Measurements from ENCODE around the gene MYPN.
"Not testable (repeated sequence)": the region's sequence is repeated elsewhere in the genome, so short reads cannot be mapped to it uniquely, and the experiment has no call there.

The MYPN gene

DNA sequence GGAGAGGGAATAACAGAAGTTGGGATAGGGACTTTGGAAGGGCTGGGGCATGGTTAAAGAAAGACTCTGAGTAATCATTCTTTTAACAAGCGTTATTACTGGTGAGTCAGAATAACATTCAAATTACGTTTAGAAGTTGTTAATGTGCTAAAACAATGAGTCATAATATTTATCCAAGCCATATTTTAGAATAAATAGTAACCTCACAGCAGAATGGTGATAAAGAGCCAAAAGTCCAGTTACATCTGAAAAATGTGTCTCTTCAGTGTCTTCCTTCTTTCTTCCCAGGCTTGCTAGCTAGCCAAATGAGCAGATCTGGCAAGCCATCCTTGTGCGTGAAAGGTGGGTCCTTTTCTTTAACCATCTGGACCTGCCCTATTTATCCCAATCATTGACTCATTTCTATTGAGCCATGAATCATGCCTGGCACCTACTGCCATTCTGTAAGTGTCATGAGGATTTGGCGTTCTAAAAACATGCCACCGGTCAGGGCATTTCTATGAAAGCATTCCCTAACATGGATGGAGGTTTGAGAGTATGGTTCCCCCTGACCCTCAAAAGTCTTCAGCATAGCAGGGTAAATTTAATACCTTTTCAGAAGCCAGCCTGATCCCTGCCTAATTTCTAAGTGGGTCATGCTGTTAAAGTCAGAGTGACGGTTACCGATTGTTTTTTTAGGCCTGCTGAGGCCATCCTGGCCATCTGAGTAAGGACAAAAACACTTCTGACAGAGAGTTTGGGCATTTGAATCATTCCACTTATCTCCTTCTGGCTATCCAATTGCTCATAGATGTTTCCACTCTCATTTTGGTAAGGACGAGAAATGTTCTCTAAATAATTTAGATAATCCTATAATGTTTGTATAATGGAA is 26.9 kb downstream of the MYPN start:
- DNase-seq, result peak; percentile 25

DNA sequence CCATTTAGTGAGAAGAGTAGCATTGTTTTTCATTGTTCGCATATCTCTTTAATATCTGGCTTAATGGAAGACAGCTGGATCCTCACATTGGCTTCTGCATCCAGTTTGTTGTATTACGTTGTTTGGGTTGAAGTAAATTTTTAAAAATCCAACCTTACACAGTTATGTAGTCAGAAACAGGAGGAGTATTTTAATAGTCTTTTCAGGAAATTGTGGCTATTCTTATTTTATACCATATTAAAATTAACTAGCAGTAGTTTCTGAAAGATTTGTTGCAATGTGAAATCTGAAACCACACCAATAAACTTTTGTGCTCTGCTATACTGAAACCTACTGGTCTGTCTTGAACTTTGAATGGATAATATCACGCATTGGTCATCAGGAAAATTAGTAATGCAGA is 27.9 kb downstream of the MYPN start:
- DNase-seq, result no peak

DNA sequence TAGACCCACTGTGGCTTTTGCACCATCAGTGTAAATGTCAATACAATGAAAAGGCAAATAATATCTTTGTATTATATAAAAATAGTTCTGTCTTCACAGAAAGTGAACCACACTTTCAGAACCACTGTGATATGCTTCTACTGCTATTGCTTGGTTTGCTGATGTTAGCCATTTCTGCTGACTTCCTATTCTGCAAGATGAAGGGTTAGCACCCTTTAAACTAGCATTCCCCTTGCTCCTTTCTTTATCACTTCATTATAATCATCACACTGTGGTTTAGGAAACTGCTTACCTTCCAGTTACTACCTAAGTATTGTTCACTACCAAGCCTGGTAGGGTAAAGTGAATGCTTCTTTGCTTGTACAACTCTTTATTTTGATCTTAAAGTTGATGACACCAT is 29.2 kb downstream of the MYPN start:
- no peak for DNase-seq

DNA sequence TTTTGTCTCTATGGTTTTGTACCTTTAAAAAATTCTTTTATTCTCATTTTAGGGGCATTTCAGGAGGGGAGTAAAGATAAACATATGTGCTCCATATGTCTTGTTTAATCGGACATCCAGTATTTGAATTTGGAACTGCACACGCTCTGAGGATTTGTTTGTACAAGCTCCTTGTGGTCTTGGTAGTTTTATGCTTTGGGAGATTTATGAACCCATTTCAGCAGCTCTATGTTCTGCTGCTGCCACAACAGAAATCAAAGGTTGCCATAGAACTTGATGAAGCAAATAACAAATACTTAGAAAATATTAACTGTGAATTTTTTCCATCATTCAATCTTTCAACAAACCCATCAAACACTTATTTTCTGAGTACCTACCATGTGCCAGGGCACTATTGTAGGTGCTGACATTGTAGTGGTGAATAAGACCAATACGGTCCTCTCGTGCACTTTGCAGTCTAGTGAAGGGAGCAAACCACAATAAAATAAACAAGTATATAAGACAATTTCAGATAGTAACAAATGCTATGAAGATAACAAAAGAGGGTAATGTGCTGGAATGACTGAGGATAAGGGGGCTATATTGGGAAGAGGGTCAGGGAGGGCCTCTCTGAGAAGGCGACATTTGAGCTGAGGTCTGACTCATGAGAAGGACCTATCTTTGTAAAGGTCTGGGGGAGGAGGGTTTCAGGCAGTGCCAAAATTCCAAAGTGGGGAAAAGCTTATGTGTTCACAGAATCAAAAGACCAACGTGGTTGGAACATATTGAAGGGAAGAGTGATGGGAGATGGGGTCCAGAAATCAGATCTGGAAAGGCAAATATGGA is 30.4 kb downstream of the MYPN start:
- DNase-seq, result no peak

DNA sequence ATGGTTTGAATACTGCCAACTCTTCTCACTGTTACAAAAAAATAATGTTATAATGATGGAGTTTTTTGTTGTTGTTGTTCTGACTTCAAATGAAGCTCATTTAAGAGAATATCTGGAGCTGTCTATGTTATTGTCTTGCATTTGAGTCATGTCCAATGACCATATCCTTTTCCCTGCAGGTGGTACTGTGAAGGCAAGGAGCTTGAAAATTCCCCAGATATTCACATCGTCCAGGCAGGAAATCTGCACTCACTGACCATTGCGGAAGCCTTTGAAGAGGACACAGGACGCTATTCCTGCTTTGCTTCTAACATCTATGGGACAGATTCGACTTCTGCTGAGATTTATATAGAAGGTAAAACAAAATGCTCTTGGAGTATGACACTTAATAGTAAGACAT is 33.5 kb downstream of the MYPN start:
- DNase-seq, result no peak

DNA sequence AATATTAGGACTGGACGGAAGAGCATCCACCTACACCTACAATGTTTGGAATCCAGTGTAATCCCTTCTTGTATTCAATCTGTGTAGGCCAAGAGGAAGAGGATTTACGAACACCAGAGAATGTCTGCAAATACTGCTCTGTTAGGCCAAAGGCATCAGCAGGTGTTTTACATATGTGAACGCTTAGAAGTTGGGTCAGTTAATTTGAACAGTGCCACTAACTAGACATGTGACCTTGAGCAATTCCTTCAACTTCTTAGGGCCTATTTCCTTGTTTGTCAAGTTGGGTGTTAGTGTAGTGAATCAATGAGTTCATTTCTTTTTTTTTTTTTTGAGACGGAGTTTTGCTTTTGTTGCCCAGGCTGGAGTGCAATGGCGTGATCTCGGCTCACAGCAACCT is 35.4 kb downstream of the MYPN start:
- no peak for DNase-seq

DNA sequence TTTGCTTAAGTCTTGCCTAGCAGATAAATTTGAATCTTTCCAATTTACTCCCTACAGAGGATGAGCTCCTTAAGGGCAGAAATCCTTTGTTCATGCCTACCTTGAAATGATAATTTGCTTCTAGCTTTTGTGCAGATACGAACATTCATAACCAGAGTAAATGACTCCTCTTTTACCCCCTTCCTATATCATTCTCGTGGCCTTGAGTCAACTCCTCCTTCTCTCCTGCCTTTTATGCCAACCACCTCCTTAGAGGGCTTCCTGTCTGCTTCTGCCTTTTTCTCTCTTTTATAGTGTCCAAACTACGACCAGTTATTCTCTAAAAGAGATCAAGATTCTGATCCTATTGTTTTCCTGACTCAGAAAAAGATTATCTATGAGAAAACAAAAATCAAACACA is 36.4 kb downstream of the MYPN start:
- DNase-seq, result no peak

DNA sequence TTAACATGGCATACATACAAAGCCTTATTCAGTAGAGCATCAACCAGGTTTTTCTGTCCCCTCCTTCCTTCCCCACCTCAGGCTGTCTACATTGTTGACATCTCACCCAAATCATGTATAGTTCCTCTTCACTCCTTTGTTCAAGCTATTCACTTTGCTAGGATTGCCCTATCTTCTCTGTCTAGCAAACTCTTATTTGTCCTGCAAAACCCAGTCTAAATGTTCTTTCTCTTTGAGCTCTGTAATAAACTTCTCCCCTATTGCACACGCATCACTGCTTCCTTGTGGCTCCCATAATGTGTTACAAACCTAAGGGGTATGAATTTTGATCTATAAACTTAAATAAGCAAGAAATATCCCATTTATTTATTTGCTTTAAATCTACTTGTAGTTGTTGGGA is 36.8 kb downstream of the MYPN start:
- DNase-seq, result no peak

DNA sequence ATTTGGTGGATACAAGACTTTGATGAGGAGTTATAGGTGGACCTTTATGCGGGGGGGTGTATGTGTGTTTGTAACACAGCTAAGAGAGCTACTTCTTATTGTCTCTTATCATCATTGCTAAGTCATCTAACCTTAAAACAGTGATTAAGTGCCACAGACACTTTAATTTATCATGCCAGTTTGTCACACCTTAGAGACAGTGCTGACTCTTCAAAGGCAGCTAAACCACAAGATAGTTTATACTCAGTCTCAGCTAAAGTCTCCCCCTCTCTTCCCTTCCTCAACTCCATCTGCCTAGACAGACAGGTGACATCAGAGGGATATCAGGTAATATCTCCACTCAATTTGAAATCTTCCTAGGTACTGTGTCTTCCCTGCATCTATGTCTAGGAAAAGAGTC is 42.2 kb downstream of the MYPN start:
- DNase-seq, result no peak

DNA sequence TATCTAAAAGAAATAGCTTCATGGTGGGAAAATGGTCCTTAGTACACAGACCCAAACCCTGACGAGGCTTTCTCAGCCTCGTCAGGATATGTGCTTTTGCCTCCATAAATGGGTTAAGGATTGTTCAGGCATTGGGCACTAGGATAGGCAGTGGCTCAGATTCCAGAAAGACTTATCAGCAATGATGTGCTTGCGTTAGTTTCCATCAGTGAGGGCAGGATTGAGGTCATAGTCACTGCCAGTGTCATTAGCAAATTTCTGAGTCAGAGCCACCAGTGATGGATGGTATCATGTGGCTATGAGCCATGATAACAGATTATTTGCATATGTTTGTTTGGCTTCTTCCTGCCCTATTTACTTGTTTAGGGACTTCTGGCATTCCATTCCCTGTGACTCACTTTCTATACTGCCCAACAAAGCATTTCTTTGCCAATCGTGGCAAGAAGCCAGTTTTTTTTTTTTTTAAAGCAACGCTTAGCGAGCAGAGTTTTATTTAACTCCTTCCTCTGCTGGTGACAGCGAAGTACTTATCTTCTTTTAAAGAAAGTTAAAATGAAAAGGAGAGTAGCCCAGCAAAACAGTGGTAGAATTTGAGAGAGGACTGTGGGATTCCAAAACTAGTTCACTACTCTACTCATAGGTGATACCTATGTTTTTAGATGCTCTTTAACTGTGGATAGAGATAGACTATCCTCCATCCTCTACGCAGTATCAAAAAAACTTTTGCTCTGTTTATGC is 44.4 kb downstream of the MYPN start:
- DNase-seq, result peak; percentile 22

DNA sequence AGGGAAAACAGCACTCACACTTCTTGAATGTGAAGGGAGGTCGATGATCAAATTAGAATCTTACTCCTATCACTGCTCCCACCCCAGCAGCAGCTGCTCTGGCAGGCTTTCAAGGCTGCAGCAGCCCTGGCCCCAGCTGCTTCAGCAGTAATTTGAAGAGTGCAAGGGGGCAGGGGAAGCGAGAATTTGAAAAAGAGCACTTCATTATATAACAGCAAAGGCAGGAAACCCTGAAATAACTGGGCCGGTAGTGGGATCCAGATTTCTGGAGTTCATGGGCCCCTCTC is 44.9 kb downstream of the MYPN start:
- DNase-seq, result no peak

DNA sequence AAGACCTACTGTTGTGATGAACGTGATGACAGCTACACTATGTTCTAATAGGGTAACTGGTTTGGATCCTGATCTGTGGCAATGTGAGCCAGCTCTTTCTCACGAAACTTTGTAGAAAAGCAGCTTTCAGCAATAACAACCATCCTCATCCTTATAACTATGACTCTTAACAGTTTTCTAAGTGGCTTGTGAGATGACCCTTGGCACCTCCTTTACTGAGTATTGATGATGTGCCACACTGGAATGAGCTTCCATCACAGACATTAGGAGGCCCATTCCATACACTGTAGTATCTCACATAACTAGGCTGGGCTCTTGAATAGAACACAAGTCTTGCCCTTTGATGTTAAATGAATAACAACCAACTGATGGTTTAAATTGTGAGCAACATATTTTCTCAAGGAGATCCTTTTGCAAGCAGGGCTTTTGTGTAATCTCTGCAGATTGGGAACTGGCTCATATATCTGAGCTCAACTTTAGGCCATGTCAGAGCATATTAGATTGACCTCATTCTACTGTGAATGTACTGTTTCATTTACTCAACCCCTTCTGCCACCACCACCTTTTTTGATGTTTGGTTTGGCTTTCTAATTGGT is 46.4 kb downstream of the MYPN start:
- DNase-seq, result no peak

DNA sequence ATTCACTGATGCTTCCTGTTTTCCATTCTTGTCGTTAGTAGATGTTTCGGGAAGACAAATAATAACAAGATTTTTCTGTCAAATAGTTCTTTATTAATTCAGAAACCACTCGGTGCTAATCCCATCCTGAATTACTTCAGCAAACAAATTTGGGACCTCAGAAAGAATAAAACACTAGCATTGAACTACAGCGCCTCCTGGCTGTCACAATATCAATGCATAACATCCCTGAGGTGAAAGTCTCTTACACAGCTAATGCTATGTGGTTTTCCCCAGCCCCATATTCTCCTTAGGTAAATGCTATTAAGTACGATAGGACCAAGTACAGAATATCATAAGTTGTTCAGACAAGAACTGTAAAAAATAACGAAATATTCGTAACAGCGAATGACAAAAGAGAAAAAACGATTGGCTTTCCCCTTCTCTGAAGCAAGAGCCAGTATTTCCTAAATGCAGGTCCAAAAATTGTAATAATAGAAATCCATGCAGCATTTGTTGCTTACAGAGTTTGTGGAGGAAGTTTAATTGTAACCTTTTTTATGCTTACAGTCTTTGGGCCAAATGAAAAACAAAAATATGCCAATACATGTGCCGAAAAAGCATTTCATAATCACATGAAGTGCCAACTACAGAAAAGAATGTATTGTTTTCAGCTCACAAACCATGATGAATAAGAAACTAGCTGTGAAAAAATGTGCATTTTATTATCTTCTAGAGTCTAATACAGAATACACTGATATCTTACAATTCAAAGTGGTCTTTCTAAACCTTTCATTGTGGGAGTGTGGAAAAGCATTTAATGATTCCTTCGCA is 47.3 kb downstream of the MYPN start:
- peak; percentile 2 for DNase-seq

DNA sequence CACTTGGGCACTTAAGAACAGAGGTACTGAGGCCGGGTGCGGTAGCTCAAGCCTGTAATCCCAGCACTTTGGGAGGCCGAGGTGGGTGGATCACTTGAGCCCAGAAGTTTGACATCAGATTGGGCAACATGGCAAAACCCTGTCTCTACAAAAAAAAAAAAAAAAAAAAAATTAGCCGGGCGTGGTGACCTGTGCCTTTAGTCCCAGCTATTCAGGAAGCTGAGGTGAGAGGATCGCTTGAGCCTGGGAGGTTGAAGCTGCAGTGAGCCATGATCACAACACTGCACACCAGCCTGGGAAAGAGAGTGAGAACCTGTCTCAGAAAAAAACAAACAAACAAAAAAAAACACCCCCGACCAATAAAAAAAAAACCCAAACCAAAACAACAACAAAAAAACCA is 48.2 kb downstream of the MYPN start:
- DNase-seq, result not testable (repeated sequence)

DNA sequence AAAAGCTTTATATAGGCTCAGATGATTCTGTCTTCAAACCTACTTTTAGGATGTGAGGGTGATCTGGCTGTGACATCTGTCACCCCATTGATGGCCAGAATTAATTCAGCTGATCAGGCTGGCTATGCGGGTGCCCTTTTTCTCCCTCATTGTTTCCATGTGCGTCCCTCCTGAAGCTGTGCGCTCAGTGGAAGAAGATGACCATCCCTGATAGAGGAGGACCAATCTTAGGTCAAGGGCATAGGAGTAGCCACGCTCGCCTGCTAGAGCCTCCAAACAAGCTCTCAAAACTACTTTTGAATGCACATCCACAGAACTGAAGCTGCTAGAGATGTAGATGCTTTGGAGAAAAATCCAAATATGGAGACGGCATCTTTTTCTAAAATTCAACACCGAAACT is 48.7 kb downstream of the MYPN start:
- DNase-seq, result no peak

DNA sequence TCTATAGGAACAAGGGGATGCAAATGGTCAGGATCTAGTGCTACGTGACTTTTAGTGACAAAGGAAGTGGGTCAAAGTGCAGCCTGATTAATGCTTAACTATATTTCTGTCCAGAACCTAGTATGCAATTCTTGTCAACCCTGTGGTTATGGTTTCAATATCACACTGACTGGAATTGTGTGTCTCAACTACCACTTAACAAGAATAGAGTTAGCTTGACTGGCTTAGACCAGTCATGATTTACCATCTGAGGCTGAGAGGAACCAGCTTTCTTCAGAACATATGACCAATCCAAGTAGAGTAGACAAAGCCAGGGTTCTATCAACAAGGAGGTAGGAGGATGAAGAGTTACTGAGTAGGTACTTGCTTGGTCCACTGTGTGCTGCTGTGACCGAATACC is 54.4 kb downstream of the MYPN start:
- no peak for DNase-seq

DNA sequence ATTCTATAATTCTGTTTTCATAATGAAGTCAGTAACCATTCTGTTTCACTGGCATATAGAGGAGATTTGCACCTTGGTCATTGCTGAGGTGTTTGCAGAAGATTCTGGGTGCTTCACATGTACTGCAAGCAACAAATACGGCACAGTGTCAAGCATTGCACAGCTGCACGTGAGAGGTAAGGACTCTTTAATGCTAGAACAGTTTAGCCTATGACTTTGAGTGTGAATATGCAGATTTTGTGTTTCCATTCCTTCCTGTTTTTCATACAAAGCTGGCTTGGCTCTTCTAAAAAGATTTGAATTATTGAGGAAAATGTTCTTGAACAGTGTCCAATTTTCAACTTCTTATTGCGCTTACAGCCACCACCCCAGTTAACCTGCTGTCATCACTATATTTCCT is 56.4 kb downstream of the MYPN start:
- DNase-seq, result no peak

DNA sequence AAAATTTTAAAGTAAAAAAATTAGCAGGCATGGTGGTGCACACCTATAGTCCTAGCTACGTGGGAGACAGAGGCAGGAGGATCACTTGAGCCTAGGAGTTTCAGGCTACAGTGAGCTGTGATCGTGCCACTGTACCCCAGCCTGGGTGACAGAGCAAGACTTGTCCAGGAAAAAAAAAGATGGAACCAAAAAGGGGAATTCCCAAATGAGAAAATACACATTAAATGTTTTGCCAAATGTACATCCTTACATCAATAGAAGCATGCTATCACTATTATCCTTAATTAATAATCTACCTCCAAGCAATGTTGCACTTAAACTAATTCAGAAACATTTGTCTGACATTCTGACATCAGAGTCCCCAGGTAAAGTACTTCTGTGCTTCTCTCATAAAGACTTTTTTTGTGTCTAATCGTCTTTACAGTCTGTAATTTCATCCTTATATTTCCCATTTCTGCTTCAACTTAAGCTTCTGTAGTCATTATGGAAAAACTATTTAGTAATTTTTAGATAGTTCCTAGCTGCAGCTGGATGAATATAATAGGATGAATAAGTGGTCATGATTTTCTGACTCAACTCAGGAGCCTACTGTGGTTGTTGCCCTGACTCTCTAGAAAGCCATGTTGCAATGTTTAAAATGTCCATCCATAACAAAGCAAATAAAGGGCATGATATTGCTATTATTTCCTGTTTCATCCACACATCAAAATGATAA is 57.7 kb downstream of the MYPN start:
- no peak for DNase-seq

DNA sequence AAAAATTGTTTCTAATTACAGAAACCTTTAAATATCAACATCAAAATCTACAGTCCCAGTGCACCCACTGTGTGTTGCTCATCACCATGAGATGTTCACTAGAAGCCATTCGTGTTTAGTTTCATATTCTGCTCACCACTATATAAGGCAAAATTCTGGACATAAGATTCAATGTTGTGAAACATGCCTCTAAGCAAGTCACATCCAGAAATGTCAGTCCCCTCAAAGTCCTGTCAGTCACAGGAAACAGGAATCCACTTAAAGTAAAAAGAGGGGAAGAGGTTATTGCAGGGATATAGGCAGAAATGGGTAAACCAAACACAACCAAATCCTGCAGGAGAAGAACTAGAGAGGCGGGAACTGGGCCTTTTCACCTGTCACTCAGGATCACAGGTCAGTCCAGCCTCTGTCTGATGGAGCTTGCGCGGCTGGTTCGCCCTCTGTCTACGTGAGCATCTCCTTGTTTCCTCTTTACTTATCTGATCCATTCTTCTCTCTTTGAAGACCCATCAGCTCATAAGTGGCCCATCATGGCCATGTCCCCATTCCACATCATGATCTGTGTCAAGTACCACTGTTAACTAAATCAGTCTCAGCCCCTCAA is 58.4 kb downstream of the MYPN start:
- no peak for DNase-seq

DNA sequence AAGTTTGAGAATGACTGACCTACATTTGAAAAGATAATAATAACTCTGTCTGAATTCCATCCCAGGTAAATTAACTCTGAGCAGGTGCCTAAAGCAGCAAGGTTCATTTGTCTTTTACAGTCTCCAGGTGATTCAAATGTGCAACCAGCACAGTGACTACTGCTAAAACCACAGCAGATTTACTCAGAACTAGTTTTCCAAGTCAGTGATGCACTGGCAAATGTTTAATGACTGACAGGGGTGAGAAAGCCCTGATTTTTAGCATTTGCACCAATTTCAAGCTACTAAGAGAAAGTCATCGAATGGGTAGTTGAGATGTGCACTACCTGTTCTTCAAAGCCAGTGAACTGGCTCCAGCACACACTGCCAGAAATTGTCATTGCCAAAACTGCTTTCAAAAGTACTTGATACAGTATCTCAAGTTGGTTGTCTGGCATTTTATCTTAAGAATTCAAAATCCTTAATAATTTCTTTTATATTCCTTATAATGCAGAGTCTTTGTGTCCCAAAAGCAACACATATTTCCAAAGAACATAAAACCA is 62.3 kb downstream of the MYPN start:
- DNase-seq, result no peak

DNA sequence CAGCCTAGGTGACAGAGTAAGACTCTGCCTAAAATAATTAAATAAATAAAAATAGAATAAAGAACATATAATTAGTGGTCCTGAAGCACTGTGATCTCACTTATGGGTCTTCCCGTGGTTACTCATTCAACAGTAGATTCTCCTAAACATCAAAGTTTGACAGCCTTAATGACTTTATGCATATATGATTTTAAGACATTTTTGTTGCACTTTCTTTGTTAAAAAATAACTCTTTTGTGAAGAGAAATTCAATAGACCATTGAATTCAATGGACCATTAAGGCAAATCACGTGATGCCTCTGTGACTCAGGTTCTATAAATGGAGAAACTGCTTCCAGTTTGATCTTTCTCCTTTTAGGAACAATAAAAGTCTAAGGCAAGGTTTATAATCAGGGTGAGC is 63.0 kb downstream of the MYPN start:
- DNase-seq, result no peak

Measured in GOT3 (cell line).